KMS-11 (cell line): Measurements from ENCODE around the gene RABL2A.
"Not testable (repeated sequence)": the region's sequence is repeated elsewhere in the genome, so short reads cannot be mapped to it uniquely, and the experiment has no call there.

ENCODE experiments used
- H2AFZ ChIP-seq: fragments of 200-600 bp; sonication (generic); 2 replicates; pipeline ENCODE4 v1.6.1; 2016; ENCODE audit warnings: antibody characterized with exemption, mixed run types, low read depth
- H3K27ac ChIP-seq: fragments of 200-600 bp; sonication (generic); 2 replicates; pipeline ENCODE4 v1.6.1; 2016; ENCODE audit warnings: mild to moderate bottlenecking, mixed run types
- H3K27me3 ChIP-seq: fragments of 200-600 bp; sonication (generic); 2 replicates; pipeline ENCODE4 v1.6.1; 2017; ENCODE audit warnings: mild to moderate bottlenecking, low read depth, mixed run types, moderate library complexity; ENCODE audit not compliant: insufficient read depth
- H3K36me3 ChIP-seq: fragments of 200-600 bp; sonication (generic); 2 replicates; pipeline ENCODE4 v1.6.1; 2017; ENCODE audit warnings: mild to moderate bottlenecking, mixed run types; ENCODE audit not compliant: insufficient read depth
- H3K4me1 ChIP-seq: fragments of 200-600 bp; sonication (generic); 2 replicates; pipeline ENCODE4 v1.6.1; 2016; ENCODE audit warnings: mild to moderate bottlenecking, low read depth, mixed run types; ENCODE audit not compliant: poor library complexity, severe bottlenecking
- H3K4me2 ChIP-seq: fragments of 200-600 bp; sonication (generic); 2 replicates; pipeline ENCODE4 v1.7.0; 2016; ENCODE audit warnings: mild to moderate bottlenecking, mixed run types
- H3K4me3 ChIP-seq: fragments of 200-600 bp; sonication (generic); IDR thresholded peaks from 2 replicates; pipeline ENCODE4 v1.6.1; 2017; ENCODE audit warnings: low read depth, low read length, mixed read lengths; ENCODE audit not compliant: insufficient read depth
- H3K79me2 ChIP-seq: fragments of 200-600 bp; sonication (generic); 2 replicates; pipeline ENCODE4 v1.6.1; 2016; ENCODE audit warnings: low read depth, mixed run types; ENCODE audit not compliant: insufficient read depth
- H3K9ac ChIP-seq: fragments of 200-600 bp; sonication (generic); 2 replicates; pipeline ENCODE4 v1.6.1; 2016; ENCODE audit warnings: mild to moderate bottlenecking, mixed run types
- H4K20me1 ChIP-seq: fragments of 200-600 bp; sonication (generic); 2 replicates; pipeline ENCODE4 v1.6.1; 2016; ENCODE audit warnings: mild to moderate bottlenecking, mixed run types; ENCODE audit not compliant: insufficient read depth

The RABL2A gene

DNA sequence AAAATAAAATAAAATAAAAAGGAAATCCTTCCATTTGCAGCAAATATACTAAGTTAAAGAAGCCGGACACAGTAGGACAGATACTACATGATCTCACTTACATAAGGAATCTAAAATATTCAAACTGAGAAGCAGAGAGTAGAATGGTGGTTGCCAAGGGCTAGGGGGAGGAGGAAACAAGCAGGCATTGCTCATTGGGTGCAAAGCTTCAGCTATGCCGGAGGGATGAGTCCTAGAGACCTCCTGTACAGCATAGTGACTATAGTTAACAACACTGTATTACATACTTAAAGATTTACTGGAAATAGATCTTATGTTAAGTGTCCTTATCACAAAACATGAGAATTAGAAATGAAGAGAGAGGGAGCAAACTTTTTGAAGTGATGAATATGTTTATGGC lies 19.2 kb downstream of the RABL2A start:
- not testable (repeated sequence) for H3K27ac ChIP-seq, H3K36me3 ChIP-seq, H3K4me3 ChIP-seq, H3K79me2 ChIP-seq, H2AFZ ChIP-seq, H3K4me1 ChIP-seq, H4K20me1 ChIP-seq, H3K4me2 ChIP-seq, H3K9ac ChIP-seq, H3K27me3 ChIP-seq

DNA sequence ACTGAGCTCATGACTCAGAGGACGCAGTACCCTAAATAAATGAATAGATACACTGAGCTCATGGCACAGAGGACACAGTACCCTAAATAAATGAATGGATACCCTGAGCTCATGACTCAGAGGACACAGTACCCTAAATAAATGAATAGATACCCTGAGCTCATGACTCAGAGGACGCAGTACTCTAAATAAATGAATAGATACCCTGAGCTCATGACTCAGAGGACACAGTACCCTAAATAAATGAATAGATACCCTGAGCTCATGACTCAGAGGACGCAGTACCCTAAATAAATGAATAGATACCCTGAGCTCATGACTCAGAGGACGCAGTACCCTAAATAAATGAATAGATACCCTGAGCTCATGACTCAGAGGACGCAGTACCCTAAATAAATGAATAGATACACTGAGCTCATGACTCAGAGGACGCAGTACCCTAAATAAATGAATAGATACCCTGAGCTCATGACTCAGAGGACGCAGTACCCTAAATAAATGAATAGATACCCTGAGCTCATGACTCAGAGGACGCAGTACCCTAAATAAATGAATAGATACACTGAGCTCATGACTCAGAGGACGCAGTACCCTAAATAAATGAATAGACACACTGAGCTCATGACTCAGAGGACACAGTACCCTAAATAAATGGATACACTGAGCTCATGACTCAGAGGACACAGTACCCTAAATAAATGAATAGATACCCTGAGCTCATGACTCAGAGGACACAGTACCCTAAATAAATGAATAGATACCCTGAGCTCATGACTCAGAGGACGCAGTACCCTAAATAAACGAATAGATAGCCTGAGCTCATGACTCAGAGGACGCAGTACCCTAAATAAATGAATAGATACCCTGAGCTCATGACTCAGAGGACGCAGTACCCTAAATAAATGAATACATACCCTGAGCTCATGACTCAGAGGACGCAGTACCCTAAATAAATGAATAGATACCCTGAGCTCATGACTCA lies 24.1 kb downstream of the RABL2A start:
- not testable (repeated sequence) for H2AFZ ChIP-seq, H3K79me2 ChIP-seq, H3K27me3 ChIP-seq, H3K4me3 ChIP-seq, H3K9ac ChIP-seq, H3K36me3 ChIP-seq, H3K4me1 ChIP-seq, H3K4me2 ChIP-seq, H3K27ac ChIP-seq, H4K20me1 ChIP-seq

DNA sequence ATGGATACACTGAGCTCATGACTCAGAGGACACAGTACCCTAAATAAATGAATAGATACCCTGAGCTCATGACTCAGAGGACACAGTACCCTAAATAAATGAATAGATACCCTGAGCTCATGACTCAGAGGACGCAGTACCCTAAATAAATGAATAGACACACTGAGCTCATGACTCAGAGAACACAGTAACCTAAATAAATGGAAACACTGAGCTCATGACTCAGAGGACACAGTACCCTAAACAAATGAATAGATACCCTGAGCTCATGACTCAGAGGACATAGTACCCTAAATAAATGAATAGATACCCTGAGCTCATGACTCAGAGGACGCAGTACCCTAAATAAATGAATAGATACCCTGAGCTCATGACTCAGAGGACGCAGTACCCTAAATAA lies 25.5 kb downstream of the RABL2A start:
- not testable (repeated sequence) for H3K79me2 ChIP-seq, H3K4me1 ChIP-seq, H3K4me2 ChIP-seq, H3K4me3 ChIP-seq, H3K9ac ChIP-seq, H3K36me3 ChIP-seq, H3K27me3 ChIP-seq, H4K20me1 ChIP-seq, H2AFZ ChIP-seq, H3K27ac ChIP-seq

DNA sequence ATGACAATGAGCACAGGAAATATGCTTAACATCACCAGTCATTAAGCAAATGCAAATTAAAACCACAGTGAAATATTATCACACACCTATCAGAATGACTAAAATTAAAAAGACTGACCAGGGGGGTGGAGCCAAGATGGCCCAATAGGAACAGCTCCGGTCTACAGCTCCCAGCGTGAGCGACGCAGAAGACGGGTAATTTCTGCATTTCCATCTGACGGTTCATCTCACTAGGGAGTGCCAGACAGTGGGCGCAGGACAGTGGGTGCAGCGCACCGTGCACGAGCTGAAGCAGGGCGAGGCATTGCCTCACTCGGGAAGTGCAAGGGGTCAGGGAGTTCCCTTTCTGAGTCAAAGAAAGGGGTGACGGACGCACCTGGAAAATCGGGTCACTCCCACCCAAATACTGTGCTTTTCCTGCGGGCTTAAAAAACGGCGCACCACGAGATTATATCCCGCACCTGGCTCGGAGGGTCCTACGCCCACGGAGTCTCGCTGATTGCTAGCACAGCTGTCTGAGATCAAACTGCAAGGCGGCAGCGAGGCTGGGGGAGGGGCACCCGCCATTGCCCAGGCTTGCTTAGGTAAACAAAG lies 29.1 kb downstream of the RABL2A start:
- H3K36me3 ChIP-seq, H3K4me3 ChIP-seq, H3K27me3 ChIP-seq, H4K20me1 ChIP-seq, H3K4me1 ChIP-seq, H3K79me2 ChIP-seq: not testable (repeated sequence)
- Histone ChIP-seq H3K9ac (peak overlapping the region; percentile 63; the same call in 1 of the 2 replicates), H3K27ac (peak overlapping the region; percentile 56; the same call in 1 of the 2 replicates), H3K4me2 (peak overlapping the region; percentile 68), H2AFZ (peak overlapping the region; percentile 66; the same call in 1 of the 2 replicates)

DNA sequence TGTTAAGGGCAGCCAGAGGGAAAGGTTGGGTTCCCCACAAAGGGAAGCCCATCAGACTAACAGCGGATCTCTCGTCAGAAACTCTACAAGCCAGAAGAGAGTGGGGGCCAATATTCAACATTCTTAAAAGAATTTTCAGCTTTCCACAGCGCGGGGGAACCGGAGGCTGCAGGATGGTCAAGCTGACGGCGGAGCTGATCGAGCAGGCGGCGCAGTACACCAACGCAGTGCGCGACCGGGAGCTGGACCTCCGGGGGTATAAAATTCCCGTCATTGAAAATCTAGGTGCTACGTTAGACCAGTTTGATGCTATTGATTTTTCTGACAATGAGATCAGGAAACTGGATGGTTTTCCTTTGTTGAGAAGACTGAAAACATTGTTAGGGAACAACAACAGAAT lies 30.7 kb downstream of the RABL2A start:
- H2AFZ ChIP-seq, H4K20me1 ChIP-seq, H3K27ac ChIP-seq, H3K79me2 ChIP-seq, H3K4me1 ChIP-seq, H3K4me3 ChIP-seq, H3K27me3 ChIP-seq, H3K36me3 ChIP-seq, H3K9ac ChIP-seq, H3K4me2 ChIP-seq: not testable (repeated sequence)

DNA sequence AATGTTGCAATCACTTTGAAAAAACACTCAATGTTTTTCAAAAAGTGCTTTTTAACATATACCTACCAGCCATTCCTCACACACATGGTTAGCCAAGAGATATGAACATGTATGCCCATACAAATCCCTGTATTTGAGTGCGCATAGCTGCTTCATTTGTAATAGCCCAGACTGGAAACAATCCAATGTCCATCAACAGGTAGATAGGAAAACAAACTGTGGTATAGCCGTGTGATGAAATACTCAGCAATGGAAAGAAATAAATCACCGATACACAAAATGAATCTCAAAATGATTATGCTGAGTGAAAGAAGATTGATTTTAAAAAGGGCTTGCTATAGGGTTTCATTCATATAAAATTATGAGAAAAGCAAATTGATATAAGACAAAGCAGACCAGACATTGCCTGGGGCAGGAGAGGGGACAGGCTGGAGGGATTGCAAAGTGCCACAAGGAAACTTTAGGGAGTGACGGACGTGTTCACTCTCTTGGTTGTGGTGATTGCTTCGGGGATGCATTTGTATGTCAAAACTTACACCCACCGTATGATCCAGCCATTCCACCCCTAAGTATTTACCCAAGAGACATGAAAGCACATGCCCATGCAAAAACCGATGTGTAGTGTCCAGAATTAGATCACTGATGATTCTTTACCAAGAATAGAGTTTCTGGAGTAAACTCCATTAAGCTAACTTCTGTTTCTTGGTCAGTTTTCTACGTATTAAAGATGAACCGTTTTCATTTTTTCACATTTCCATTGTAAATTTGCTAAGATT lies 36.4 kb downstream of the RABL2A start:
- H3K4me1 ChIP-seq, H3K4me2 ChIP-seq, H3K4me3 ChIP-seq, H2AFZ ChIP-seq, H3K9ac ChIP-seq, H3K36me3 ChIP-seq, H4K20me1 ChIP-seq, H3K79me2 ChIP-seq, H3K27ac ChIP-seq, H3K27me3 ChIP-seq: not testable (repeated sequence)

DNA sequence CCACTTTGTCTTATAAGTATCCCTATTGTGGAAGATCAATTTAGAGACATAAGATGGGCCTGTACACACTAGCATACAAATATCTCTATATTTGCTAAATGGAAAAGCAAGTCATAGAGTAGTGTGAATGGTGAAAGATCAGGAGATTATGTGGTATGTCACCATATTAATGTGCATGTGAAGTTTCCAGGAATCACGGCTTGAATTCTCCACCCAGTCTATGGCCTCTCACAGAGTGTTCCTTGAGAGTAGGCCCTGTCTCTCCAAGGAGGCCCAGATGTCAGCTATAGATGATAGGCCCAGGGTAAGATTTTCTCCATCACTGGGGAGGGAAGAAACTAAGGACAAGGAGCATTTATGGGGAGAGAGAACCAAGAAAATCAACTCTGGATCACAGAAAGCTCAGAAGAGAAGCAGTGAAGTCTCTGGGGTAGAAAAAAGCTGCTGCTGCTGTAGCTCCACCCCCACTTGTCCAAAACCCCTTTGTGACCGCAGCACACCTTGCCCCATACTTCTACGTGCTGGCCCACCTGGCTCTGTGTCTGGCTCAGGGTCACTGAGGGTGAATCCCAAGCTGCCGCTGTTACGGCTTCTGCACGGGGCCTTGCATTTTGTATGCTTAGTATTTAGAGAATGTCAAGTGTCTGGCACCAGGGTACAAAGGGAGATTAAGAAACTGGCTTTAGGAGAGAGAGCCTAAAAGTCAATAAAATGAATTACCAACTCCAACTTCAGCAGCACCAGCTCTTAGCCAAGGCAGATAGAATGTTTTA lies 37.9 kb downstream of the RABL2A start:
- H3K27me3 ChIP-seq, H3K4me1 ChIP-seq, H4K20me1 ChIP-seq, H3K4me3 ChIP-seq, H3K36me3 ChIP-seq, H3K79me2 ChIP-seq, H2AFZ ChIP-seq, H3K9ac ChIP-seq, H3K4me2 ChIP-seq, H3K27ac ChIP-seq: not testable (repeated sequence)

DNA sequence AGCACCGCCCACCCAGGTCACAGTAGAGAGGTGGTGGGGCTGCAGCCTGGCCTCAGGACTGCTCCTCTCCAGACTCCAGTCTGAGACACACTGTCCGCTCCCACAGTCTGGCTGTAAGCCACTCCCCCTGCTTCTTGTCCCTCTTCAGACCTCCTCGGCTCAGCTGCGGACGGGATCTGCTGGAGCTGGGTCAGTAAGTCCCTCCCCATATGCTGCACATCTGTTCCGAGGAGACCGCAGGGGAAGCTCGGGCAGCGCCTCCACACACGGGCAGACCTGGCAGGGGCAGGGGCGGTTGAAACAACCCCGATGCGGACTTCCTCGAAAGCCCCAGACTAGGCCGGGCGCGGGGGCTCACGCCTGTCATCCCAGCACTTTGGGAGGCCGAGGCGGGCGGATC lies 41.9 kb downstream of the RABL2A start:
- not testable (repeated sequence) for H3K36me3 ChIP-seq, H3K27ac ChIP-seq

More for the DNA sequence above, 41.9 kb downstream of the RABL2A start:
- not testable (repeated sequence) for H4K20me1 ChIP-seq, H3K4me3 ChIP-seq, H3K79me2 ChIP-seq, H3K4me1 ChIP-seq, H2AFZ ChIP-seq, H3K27me3 ChIP-seq, H3K9ac ChIP-seq, H3K4me2 ChIP-seq
